Panc1 (cell line): ENCODE measurements around the gene OPHN1.

Source experiments
- CTCF ChIP-seq: fragments of 450-650 bp; IDR thresholded peaks from 2 replicates; pipeline ENCODE4 v1.5.1; 2017; ENCODE audit warnings: mild to moderate bottlenecking
- POLR2AphosphoS5 ChIP-seq: IDR thresholded peaks from 2 replicates; pipeline ENCODE4 v1.6.1; 2012; ENCODE audit warnings: mild to moderate bottlenecking, low read depth, low read length, moderate library complexity
- SIN3A ChIP-seq: IDR thresholded peaks from 2 replicates; pipeline ENCODE4 v1.6.1; 2012; ENCODE audit warnings: low read depth, mild to moderate bottlenecking, low read length, moderate library complexity, borderline replicate concordance; ENCODE audit not compliant: insufficient read depth

GRCh38 chrX:68355629-68355920 lies 77.7 kb downstream of the OPHN1 start:
- TF ChIP-seq CTCF: no peak
- TF ChIP-seq POLR2AphosphoS5: no peak
- TF ChIP-seq SIN3A: no peak
